Memory B cell (primary cell): ENCODE results near the gene TRAPPC3.

Experiments
- ATAC-seq: fragments of 150-1000 bp; cut with Tn5 transposase; 2 replicates; pipeline ENCODE4 v1.10.0; 2021; ENCODE audit warnings: low read depth, mild to moderate bottlenecking, moderate library complexity
- DNase-seq, 2 donors: peaks; one replicate each; pipeline ENCODE4 v3.0.0; 2022; ENCODE audit warnings: low spot score in 2 of 2
- H3K27ac Mint-ChIP-seq: one replicate; pipeline ENCODE4 v1.8.0; 2022; ENCODE audit warnings: mild to moderate bottlenecking, moderate library complexity, mixed read lengths
- H3K27me3 Mint-ChIP-seq: one replicate; pipeline ENCODE4 v1.8.0; 2022; ENCODE audit warnings: mixed read lengths
- H3K36me3 Mint-ChIP-seq: one replicate; pipeline ENCODE4 v1.8.0; 2022; ENCODE audit warnings: mild to moderate bottlenecking, mixed read lengths
- H3K4me1 Mint-ChIP-seq: one replicate; pipeline ENCODE4 v1.8.0; 2022; ENCODE audit warnings: mixed read lengths
- H3K4me3 Mint-ChIP-seq: one replicate; pipeline ENCODE4 v1.8.0; 2022; ENCODE audit warnings: mild to moderate bottlenecking, moderate library complexity, mixed read lengths
- H3K9me3 Mint-ChIP-seq: one replicate; pipeline ENCODE4 v1.8.0; 2022; ENCODE audit warnings: mixed read lengths

TRAPPC3 gene

DNA sequence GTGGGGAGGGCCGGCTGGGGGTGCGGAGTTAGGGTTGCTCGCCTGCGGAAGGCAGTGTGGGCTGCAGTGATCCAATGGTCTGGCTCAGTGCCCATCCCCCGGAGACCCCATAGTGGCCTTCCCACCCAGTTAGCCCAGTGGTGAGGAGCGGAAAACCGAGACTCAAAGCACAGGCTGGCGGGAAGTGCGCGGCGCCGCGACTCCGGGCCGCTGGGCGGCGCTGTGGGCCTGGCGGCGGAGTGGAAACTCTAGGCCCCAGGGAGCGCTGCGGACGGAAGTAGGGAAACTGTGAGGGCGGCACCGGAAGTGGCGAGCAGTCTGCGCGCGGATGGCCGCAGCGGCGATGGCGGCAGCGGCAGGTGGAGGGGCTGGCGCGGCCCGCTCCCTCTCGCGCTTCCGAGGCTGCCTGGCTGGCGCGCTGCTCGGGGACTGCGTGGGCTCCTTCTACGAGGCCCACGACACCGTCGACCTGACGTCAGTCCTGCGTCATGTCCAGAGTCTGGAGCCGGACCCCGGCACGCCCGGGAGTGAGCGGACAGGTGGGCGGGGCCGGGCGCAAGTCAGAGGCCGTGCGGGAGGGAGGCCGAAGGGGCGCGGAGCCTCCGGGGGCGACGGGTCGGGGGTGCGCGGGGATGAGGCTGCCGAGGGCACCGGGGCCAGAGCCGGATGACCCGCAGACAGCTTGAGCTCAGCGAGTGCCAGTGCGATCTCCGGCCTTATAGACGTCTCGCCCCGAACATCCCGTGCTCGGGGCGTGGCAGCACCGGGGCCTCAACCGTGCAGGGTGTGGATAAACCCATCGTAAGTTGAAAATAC is 60.5 kb downstream of the TRAPPC3 start, which contains the start of gene ADPRS:
Gene ADPRS, plus strand, starts transcription at position 316 of the 816 bp plus-strand sequence. Its CDS starts 13 bp downstream, at position 329.
- Mint-ChIP-seq H3K4me1 (peaks cover 16% of the 10 kb centered on the region), H3K27me3 (peaks cover 9% of the 10 kb centered on the region), H3K4me3 (peak within 1 kb of the TSS; percentile 91), H3K36me3 (peaks cover 4% of the 10 kb centered on the region), H3K27ac (peak within 1 kb of the TSS; percentile 87), H3K9me3 (no peaks in the 10 kb centered on the region)
- DNase-seq = peak; percentile 86
- peak; percentile 90 for ATAC-seq

DNA sequence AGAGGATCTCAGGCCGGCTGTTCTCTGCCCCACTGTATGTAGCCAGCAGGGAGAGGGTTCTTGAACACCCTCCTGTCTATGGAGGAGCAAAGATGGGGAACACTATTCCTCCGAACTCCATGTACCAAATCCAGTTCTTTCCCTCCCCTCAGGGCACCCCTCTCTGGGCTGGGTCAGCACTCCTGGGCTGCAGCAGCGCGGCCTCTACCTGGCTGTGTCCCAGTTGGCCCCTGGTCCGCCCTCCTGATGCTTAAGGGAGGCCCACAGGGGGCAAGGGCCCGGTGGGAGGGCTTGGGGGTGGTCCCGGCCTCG is 61.1 kb downstream of the TRAPPC3 start:
- peak overlapping the region; percentile 91 for H3K4me3 Mint-ChIP-seq
- H3K36me3 Mint-ChIP-seq = peaks cover under 1% of the 10 kb centered on the region
- H3K27me3 Mint-ChIP-seq = peaks cover 9% of the 10 kb centered on the region
- ATAC-seq (peak; percentile 0), DNase-seq (no peak)
- no peaks in the 10 kb centered on the region for H3K9me3 Mint-ChIP-seq
- H3K4me1 Mint-ChIP-seq = peaks cover 16% of the 10 kb centered on the region
- peak overlapping the region; percentile 87 for H3K27ac Mint-ChIP-seq

DNA sequence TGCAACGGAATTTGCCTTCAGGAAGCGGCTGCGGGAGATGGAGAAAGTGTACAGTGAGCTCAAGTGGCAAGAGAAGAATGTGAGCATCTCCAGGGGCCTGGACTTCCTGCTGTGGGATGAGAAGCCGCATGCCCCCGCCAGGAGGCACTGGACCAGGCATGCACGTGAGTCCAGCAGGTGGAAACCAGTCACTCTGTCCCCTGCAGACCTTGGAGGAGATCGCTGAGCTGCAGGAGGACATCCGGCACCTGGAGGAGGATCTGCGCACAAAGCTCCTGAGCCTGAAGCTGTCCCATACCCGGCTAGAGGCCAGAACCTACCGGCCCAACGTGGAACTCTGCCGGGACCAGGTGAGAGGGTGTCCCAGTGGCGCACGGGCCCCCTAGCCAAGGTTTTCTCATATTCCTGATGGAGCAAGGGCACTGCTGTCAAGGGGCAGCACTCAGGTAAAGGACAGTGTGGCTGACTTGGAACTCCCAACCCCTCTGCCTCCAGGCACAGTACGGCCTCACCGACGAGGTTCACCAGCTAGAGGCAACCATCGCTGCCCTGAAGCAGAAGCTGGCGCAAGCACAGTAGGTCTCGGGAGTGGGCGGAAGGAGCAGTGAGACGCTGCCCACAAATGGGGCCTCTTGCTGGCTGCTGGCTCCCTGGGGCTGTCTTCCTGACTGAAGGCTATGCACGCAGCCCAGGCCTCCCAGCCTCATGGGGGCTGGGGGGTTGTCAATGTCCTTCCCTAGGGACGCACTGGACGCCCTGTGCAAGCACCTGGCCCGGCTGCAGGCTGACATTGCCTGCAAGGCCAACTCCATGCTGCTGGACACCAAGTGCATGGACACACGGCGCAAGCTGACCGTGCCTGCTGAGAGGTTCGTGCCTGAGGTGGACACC is 61.8 kb downstream of the TRAPPC3 start:
- Mint-ChIP-seq H3K36me3 (no peaks in the 10 kb centered on the region), H3K9me3 (no peaks in the 10 kb centered on the region), H3K27ac (no peak overlapping the region), H3K4me1 (peaks cover 16% of the 10 kb centered on the region), H3K4me3 (peak overlapping the region; percentile 91), H3K27me3 (peaks cover 9% of the 10 kb centered on the region)
- no peak for DNase-seq
- ATAC-seq = no peak
